LNCaP clone FGC (cell line): ENCODE results near the gene KCNN4.

Experiments used
- DNase-seq: peaks from one replicate; pipeline ENCODE4 v3.0.0-alpha.2; 2011; ENCODE audit warnings: low read depth
- H3K4me3 ChIP-seq: 2 replicates; pipeline ENCODE4 v1.5.1; 2011; ENCODE audit warnings: mild to moderate bottlenecking, low read depth, low read length, control low read depth
- CTCF ChIP-seq: IDR thresholded peaks from 2 replicates; pipeline ENCODE4 v1.5.1; 2012; ENCODE audit warnings: mild to moderate bottlenecking; ENCODE audit not compliant: control insufficient read depth, insufficient read depth; ENCODE audit errors: extremely low read depth

KCNN4 gene

GRCh38 chr19:43731846-43732245 lies 48.9 kb downstream of the KCNN4 start:
- DNase-seq: no peak
- no peak overlapping the region for H3K4me3 ChIP-seq
- TF ChIP-seq CTCF: no peak

- TF ChIP-seq CTCF: no peak
- no peak for DNase-seq
- H3K4me3 ChIP-seq: no peak overlapping the region
Observed at GRCh38 chr19:43731346-43731745, 49.4 kb downstream of the KCNN4 start.

GRCh38 chr19:43729919-43730318 lies 50.9 kb downstream of the KCNN4 start:
- no peak for TF ChIP-seq CTCF
- no peak for DNase-seq
- no peak overlapping the region for H3K4me3 ChIP-seq

GRCh38 chr19:43727593-43727853 lies 53.2 kb downstream of the KCNN4 start:
- TF ChIP-seq CTCF: no peak
- no peak overlapping the region for H3K4me3 ChIP-seq
- no peak for DNase-seq

- no peak overlapping the region for H3K4me3 ChIP-seq
- DNase-seq: no peak
- no peak for TF ChIP-seq CTCF
Observed at GRCh38 chr19:43726736-43727592, 53.8 kb downstream of the KCNN4 start.

- no peak for DNase-seq
- no peak overlapping the region for H3K4me3 ChIP-seq
- TF ChIP-seq CTCF: no peak
Observed at GRCh38 chr19:43725468-43725867, 55.3 kb downstream of the KCNN4 start.

- DNase-seq: no peak
- TF ChIP-seq CTCF: no peak
- H3K4me3 ChIP-seq: no peak overlapping the region
Observed at GRCh38 chr19:43724896-43725295, 55.9 kb downstream of the KCNN4 start.
